ENCODE results near the gene KRTAP4-5.
"Not testable (repeated sequence)": the region's sequence is repeated elsewhere in the genome, so short reads cannot be mapped to it uniquely, and the experiment has no call there.

The KRTAP4-5 gene

DNA sequence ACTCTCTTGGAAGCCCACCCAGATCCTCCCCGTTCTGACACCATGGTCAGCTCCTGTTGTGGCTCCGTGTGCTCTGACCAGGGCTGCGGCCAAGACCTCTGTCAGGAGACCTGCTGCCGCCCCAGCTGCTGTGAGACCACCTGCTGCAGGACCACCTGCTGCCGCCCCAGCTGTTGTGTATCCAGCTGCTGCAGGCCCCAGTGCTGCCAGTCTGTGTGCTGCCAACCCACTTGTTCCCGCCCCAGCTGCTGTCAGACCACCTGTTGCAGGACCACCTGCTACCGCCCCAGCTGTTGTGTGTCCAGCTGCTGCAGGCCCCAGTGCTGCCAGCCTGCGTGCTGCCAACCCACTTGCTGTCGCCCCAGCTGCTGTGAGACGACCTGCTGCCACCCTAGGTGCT, 44.3 kb downstream of the KRTAP4-5 start, which contains the start of gene KRTAP4-9:
Gene KRTAP4-9, plus strand, starts transcription at position 43 of the 400 bp plus-strand sequence. Its CDS starts 0 bp downstream, at position 43.
- not testable (repeated sequence) for DNase-seq

DNA sequence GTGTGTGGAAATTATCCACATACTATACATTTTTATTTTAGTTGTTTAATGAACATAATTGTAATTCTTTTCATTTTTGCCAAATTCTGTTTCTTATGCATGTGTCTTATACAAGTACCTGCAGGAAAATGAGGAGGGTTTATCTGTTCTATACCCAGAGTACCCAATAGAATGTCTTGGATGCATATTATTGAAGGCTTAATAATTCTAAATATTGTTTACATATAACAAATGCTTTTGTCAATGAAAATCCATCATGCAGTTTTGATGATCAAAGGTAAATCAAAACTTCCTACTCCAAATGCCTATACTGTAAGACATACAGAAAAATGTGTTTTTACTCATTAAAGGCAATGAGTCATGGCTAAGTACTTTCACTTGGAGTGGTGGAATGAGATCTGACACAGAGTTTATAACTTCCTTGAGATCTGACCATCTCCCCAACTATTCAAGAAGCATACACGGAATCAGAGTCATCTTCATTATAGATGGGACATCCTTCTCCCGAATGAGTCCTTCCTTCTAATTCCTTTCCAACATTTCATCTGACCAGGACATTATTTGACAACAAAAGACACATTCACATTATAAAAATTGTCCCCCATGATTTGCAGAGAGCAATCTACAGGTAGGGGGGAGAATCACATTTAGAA, 45.1 kb downstream of the KRTAP4-5 start:
- not testable (repeated sequence) for DNase-seq

DNA sequence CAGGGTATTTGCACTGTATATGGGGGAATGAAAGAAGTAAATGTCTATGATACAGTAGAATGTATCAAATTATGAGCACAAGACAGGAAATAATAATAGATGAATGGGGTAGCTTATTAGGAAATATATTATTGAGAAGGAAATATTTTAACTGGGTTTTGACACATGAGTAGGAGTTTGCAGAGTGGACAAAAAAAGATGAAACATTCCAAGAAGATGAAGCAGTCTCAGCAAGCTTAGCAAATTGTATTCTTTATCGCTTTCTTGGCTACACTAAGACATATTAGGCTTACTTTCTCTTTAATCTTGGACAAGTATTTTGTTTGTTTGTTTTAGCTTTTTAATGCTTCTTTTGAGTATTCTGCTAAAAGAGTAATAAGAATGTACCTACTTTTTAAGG, 45.7 kb downstream of the KRTAP4-5 start:
- DNase-seq = no peak

DNA sequence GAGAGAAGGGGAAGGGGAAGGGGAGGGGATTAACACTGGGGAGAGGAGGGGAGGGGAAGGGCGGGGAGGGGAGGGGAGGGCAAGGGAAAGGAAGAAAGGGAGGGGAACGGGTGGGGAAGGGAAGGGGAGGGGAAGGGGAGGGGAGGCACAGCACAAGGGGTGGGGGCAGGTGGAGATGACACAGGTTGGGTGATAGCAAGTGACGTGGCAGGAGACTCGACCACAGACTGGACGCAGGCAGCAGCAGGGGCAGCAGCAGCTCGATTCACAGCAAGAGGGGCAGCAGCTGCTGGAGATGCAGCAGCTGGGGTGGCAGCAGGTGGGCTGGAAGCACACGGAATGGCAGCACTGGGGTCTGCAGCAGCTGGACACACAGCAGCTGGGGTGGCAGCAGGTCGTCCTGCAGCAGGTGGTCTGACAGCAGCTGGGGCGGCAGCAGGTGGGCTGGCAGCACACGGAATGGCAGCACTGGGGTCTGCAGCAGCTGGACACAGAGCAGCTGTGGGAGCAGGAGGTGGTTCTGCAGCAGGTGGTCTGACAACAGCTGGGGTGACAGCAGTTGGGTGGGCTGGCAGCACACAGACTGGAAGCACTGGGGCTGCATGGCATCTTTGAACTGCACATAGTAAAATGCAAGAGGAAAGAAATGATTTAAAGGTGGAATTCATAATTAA, 47.9 kb downstream of the KRTAP4-5 start, which contains the start of gene KRTAP4-16:
Gene KRTAP4-16, minus strand, starts transcription at position 624 of the 674 bp plus-strand sequence. Its CDS starts 0 bp downstream, at position 624.
- no peak for DNase-seq

DNA sequence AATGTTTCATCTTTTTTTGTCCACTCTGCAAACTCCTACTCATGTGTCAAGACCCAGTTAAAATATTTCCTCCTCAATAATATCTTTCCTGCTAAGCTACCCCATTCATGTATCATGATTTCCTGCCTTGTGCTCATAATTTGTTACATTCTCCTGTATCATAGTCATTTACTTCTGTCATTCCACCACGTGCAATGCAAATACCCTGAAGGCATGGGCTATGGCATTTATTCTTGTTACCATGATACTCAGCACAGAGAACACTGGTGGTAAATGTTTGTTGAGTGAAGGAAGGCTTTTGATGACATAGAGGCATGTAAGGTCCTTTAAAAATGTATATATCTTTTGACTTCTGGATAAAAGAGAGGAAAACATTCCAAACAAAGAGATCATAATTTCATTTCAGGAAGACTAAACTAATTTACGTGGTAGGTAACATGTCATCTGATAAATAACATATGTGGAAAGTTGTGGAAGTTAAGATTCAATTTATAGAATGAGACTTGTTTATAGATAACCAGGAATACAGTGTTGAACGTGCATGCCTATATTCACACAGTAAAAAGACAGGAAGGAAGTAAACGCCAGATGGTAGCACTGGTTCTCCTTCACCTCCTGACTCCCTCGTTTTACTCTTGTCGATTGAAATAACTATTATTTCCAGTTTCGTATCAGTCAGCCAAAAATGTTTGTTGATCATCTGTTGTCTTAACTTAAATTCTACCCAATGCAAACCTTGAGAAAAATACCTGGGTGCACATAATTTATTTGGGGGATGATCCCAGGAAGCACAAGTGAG, 49.7 kb downstream of the KRTAP4-5 start:
- not testable (repeated sequence) for DNase-seq

Measured in NCI-H524 treated with DMSO at 0.1 percent for 48 hours (cell line).